Measurements from ENCODE around the gene RGS21. TPM values are rescaled to one million over a fixed set of nuclear protein-coding genes. Genes with fewer than 3 reads are reported as not detected.

The RGS21 gene
- total and polyA plus RNA-seq, 10 of the 15 experiments (the other 5 are each of a cell fraction or from before 2014, with no cell fraction given) = not detected

DNA sequence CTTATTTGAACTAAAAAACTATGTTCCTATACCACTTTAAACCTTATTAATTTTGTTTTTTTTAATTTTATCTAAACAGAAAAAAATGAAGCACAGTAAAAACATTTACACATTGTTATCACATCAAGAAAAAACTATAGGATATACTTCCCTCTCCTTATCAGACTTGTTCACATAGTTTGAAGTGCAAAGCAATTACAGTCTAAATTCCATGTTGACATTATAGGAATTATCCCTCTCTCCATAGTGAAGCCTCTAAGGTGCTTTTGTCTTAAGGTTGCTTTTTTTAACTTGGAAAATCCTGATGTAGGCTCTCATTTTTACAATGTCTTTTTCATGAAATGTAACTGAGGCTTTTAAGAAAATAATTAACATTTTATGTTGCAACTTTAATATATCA, 85.8 kb downstream of the RGS21 start (continued):
- TF ChIP-seq, protein P1, sequence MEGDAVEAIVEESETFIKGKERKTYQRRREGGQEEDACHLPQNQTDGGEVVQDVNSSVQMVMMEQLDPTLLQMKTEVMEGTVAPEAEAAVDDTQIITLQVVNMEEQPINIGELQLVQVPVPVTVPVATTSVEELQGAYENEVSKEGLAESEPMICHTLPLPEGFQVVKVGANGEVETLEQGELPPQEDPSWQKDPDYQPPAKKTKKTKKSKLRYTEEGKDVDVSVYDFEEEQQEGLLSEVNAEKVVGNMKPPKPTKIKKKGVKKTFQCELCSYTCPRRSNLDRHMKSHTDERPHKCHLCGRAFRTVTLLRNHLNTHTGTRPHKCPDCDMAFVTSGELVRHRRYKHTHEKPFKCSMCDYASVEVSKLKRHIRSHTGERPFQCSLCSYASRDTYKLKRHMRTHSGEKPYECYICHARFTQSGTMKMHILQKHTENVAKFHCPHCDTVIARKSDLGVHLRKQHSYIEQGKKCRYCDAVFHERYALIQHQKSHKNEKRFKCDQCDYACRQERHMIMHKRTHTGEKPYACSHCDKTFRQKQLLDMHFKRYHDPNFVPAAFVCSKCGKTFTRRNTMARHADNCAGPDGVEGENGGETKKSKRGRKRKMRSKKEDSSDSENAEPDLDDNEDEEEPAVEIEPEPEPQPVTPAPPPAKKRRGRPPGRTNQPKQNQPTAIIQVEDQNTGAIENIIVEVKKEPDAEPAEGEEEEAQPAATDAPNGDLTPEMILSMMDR (IDR thresholded peaks at IDR 0.05 in 2 of 3, conservative IDR thresholded peaks at IDR 0.05 in 1 of 3; ENCODE audit: control insufficient read depth in 2 of 3, extremely low read depth in 1 of 3, insufficient read depth in 1 of 3, low read depth in 3 of 3, low read length in 3 of 3) = no peak

DNA sequence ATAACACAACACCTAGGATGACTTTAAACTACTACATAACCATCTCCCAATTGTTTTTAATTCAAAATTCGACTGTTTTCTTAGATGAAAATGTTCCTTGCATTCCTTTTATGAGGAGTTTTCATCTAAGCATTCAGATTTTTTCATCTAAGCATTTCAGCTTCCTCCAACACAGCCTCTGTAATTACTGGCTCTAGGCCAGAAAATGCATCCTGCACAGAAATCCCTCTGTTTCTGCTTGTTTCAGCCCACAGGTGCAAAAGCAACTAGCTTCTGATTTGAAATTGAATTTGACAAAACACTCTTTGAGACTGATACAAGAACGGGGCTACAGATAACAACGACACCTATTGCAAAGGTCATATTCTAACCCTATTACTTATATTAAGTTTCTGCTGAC, 90.4 kb downstream of the RGS21 start:
- no peak overlapping the region for H3K4me3 ChIP-seq
- DNase-seq (ENCODE audit: low read depth, low spot score) (no peak), ATAC-seq (no peak), FAIRE-seq (no peak)
- in situ Hi-C loops (cut with MboI) (no loop called here), intact Hi-C loops (cut with micrococcal nuclease; ENCODE audit: unreplicated experiment) (no loop called here)
- ChIA-PET POLR2A (no interaction called here), SMC1A (ENCODE audit: uncharacterized antibody, unreplicated experiment) (interaction anchor here (0.8 kb wide), 1 partner anchor 8 kb away, joined by 3 read pairs; no protein-coding TSS in a partner anchor), RAD21 (ENCODE audit: unreplicated experiment) (no interaction called here), CTCF (no interaction called here)
- no peaks in the 10 kb centered on the region for H3K27me3 ChIP-seq (replicated peaks in 1 of 2; ENCODE audit: control insufficient read depth in 2 of 2, insufficient read depth in 2 of 2, low read length in 1 of 2)
- no peak overlapping the region for H3K27ac ChIP-seq (ENCODE audit: control insufficient read depth, insufficient read depth)
- H3K36me3 ChIP-seq (ENCODE audit: control insufficient read depth in 2 of 2, insufficient read depth in 2 of 2, low read length in 1 of 2) = no peaks in the 10 kb centered on the region
- no peak overlapping the region for H3K4me2 ChIP-seq (ENCODE audit: control insufficient read depth, insufficient read depth)
- no TSS peak for BruUV-seq (replicated peaks)
- no peaks in the 10 kb centered on the region for H3K79me2 ChIP-seq (ENCODE audit: control insufficient read depth, insufficient read depth, low read length)
- H3K4me1 ChIP-seq (ENCODE audit: control insufficient read depth, insufficient read depth, low read length) = no peaks in the 10 kb centered on the region
- H2AFZ ChIP-seq (ENCODE audit: control insufficient read depth, low read depth, low read length) = no peak overlapping the region
- TF ChIP-seq, protein P2, sequence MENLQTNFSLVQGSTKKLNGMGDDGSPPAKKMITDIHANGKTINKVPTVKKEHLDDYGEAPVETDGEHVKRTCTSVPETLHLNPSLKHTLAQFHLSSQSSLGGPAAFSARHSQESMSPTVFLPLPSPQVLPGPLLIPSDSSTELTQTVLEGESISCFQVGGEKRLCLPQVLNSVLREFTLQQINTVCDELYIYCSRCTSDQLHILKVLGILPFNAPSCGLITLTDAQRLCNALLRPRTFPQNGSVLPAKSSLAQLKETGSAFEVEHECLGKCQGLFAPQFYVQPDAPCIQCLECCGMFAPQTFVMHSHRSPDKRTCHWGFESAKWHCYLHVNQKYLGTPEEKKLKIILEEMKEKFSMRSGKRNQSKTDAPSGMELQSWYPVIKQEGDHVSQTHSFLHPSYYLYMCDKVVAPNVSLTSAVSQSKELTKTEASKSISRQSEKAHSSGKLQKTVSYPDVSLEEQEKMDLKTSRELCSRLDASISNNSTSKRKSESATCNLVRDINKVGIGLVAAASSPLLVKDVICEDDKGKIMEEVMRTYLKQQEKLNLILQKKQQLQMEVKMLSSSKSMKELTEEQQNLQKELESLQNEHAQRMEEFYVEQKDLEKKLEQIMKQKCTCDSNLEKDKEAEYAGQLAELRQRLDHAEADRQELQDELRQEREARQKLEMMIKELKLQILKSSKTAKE (IDR thresholded peaks at IDR 0.05; ENCODE audit: low read depth, poor library complexity, severe bottlenecking) = no peak
- TF ChIP-seq, protein P3, sequence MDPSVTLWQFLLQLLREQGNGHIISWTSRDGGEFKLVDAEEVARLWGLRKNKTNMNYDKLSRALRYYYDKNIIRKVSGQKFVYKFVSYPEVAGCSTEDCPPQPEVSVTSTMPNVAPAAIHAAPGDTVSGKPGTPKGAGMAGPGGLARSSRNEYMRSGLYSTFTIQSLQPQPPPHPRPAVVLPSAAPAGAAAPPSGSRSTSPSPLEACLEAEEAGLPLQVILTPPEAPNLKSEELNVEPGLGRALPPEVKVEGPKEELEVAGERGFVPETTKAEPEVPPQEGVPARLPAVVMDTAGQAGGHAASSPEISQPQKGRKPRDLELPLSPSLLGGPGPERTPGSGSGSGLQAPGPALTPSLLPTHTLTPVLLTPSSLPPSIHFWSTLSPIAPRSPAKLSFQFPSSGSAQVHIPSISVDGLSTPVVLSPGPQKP (IDR thresholded peaks at IDR 0.05; ENCODE audit: low read depth, low read length) = no peak
- TF ChIP-seq ZNF217 (IDR thresholded peaks at IDR 0.05) (no peak), NR2C2 (IDR thresholded peaks at IDR 0.05; ENCODE audit: borderline replicate concordance, control insufficient read depth, insufficient read length, low read depth) (no peak), ASH2L (IDR thresholded peaks at IDR 0.05; ENCODE audit: borderline replicate concordance, low read depth) (no peak), SP1 (IDR thresholded peaks at IDR 0.05; ENCODE audit: low read depth, low read length) (no peak), NFYB (IDR thresholded peaks at IDR 0.05; ENCODE audit: insufficient read depth, low read depth, low read length) (no peak), BRCA1 (IDR thresholded peaks at IDR 0.05; ENCODE audit: low read depth, low read length) (no peak), ZZZ3 (IDR thresholded peaks at IDR 0.05; ENCODE audit: control insufficient read depth, insufficient read length, low read depth) (no peak), HCFC1 (IDR thresholded peaks at IDR 0.05; ENCODE audit: low read length) (no peak)
- TF ChIP-seq, protein P4, sequence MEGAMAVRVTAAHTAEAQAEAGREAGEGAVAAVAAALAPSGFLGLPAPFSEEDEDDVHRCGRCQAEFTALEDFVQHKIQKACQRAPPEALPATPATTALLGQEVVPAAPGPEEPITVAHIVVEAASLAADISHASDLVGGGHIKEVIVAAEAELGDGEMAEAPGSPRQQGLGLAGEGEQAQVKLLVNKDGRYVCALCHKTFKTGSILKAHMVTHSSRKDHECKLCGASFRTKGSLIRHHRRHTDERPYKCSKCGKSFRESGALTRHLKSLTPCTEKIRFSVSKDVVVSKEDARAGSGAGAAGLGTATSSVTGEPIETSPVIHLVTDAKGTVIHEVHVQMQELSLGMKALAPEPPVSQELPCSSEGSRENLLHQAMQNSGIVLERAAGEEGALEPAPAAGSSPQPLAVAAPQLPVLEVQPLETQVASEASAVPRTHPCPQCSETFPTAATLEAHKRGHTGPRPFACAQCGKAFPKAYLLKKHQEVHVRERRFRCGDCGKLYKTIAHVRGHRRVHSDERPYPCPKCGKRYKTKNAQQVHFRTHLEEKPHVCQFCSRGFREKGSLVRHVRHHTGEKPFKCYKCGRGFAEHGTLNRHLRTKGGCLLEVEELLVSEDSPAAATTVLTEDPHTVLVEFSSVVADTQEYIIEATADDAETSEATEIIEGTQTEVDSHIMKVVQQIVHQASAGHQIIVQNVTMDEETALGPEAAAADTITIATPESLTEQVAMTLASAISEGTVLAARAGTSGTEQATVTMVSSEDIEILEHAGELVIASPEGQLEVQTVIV (IDR thresholded peaks at IDR 0.05; ENCODE audit: borderline replicate concordance, partially characterized antibody) = no peak
- TF ChIP-seq, protein P5, sequence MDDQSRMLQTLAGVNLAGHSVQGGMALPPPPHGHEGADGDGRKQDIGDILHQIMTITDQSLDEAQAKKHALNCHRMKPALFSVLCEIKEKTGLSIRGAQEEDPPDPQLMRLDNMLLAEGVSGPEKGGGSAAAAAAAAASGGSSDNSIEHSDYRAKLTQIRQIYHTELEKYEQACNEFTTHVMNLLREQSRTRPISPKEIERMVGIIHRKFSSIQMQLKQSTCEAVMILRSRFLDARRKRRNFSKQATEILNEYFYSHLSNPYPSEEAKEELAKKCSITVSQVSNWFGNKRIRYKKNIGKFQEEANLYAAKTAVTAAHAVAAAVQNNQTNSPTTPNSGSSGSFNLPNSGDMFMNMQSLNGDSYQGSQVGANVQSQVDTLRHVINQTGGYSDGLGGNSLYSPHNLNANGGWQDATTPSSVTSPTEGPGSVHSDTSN (IDR thresholded peaks at IDR 0.05; ENCODE audit: insufficient replicate concordance, low read depth, low read length) = no peak
- no peaks in the 10 kb centered on the region for H4K20me1 ChIP-seq (ENCODE audit: control insufficient read depth, insufficient read depth)
- H3K9me3 ChIP-seq (replicated peaks; ENCODE audit: control insufficient read depth, insufficient read depth, low read length) = no peaks in the 10 kb centered on the region
- 27% methylated on average over 3 of the region's 3 CpGs for WGBS (ENCODE audit: insufficient coverage, insufficient replicate concordance, low lambda C conversion rate, missing lambda C conversion rate)
- no peak overlapping the region for H3K9ac ChIP-seq (ENCODE audit: control insufficient read depth, insufficient read depth, low read length)

Measured in GM12878 (cell line).